ENCODE results near the gene KCNQ1.
A peak's percentile ranks its signal among the peaks of the same experiment; 100 is the strongest.

Gene KCNQ1

GRCh38 chr11:2538951-2539350 is 94.1 kb downstream of the KCNQ1 start:
- H3K27ac ChIP-seq, result no peak overlapping the region
- peaks cover 0 to 47% (median 8%) of the 10 kb centered on the region in 11 experiments; a peak in 9 of 22 replicates for H4K20me1 ChIP-seq
- no peaks in the 10 kb centered on the region for H3K9me3 ChIP-seq (replicated peaks in 1 of 11)
- peaks cover 0 to 16% (median 0%) of the 10 kb centered on the region in 11 experiments; a peak in 3 of 22 replicates for H3K27me3 ChIP-seq
- peaks cover 36 to 64% (median 60%) of the 10 kb centered on the region in 10 experiments for H3K4me1 ChIP-seq
- H3K4me3 ChIP-seq, result no peak overlapping the region
- peak overlapping the region in 2 of 11 experiments; percentile 63 to 64; a peak in 3 of 22 replicates for H3K4me2 ChIP-seq
- no peak overlapping the region for H3K9ac ChIP-seq
- no peak for TF ChIP-seq Cebpa-rat (IDR thresholded peaks at IDR 0.05)
- H3K36me3 ChIP-seq, result peaks cover 0 to 4% (median 0%) of the 10 kb centered on the region in 11 experiments; a peak in 1 of 22 replicates

GRCh38 chr11:2539371-2540222 is 94.8 kb downstream of the KCNQ1 start:
- 0 out of 22 replicates have a peak overlapping the region, but pooled peaks of 1 of the 11 experiments have one; percentile 14 for H3K9ac ChIP-seq

GRCh38 chr11:2540223-2540991 is 95.6 kb downstream of the KCNQ1 start:
- Histone ChIP-seq H3K27me3 (peaks cover 0 to 9% (median 0%) of the 10 kb centered on the region in 11 experiments; a peak in 3 of 22 replicates), H4K20me1 (peaks cover 0 to 33% (median 0%) of the 10 kb centered on the region in 11 experiments; a peak in 6 of 22 replicates), H3K4me2 (peak overlapping the region in 8 of 11 experiments; percentile 16 to 64 (median 44); a peak in 12 of 22 replicates), H3K9me3 (replicated peaks in 1 of 11) (no peaks in the 10 kb centered on the region), H3K4me1 (peaks cover 22 to 49% (median 46%) of the 10 kb centered on the region in 10 experiments), H3K27ac (no peak overlapping the region), H3K9ac (0 out of 22 replicates have a peak overlapping the region, but pooled peaks of 1 of the 11 experiments have one; percentile 14), H3K4me3 (no peak overlapping the region), H3K36me3 (peaks cover 0 to 4% (median 0%) of the 10 kb centered on the region in 11 experiments; a peak in 1 of 22 replicates)
- TF ChIP-seq Cebpa-rat (IDR thresholded peaks at IDR 0.05), result no peak

More at GRCh38 chr11:2539371-2540222, 94.8 kb downstream of the KCNQ1 start:
- Histone ChIP-seq H3K27me3 (peaks cover 0 to 16% (median 0%) of the 10 kb centered on the region in 11 experiments; a peak in 3 of 22 replicates), H4K20me1 (peaks cover 0 to 41% (median 4%) of the 10 kb centered on the region in 11 experiments; a peak in 8 of 22 replicates), H3K27ac (no peak overlapping the region), H3K9me3 (replicated peaks in 1 of 11) (no peaks in the 10 kb centered on the region), H3K4me3 (no peak overlapping the region), H3K4me2 (peak overlapping the region in 8 of 11 experiments; percentile 16 to 64 (median 44); a peak in 12 of 22 replicates), H3K36me3 (peaks cover 0 to 4% (median 0%) of the 10 kb centered on the region in 11 experiments; a peak in 1 of 22 replicates), H3K4me1 (peaks cover 30 to 57% (median 54%) of the 10 kb centered on the region in 10 experiments)
- TF ChIP-seq Cebpa-rat (IDR thresholded peaks at IDR 0.05), result no peak

GRCh38 chr11:2540992-2541680 is 96.3 kb downstream of the KCNQ1 start:
- Histone ChIP-seq H3K27ac (no peak overlapping the region), H3K9me3 (replicated peaks in 1 of 11) (no peaks in the 10 kb centered on the region), H3K36me3 (peaks cover 0 to 4% (median 0%) of the 10 kb centered on the region in 11 experiments; a peak in 1 of 22 replicates), H3K4me3 (no peak overlapping the region), H3K4me1 (peaks cover 15 to 42% (median 38%) of the 10 kb centered on the region in 10 experiments), H3K4me2 (no peak overlapping the region; a peak in 2 of 22 replicates), H3K27me3 (0 out of 22 replicates have a peak, but pooled peaks cover 0 to 2% (median 0%) of the 10 kb centered on the region in 11 experiments), H3K9ac (no peak overlapping the region), H4K20me1 (peaks cover 0 to 26% (median 0%) of the 10 kb centered on the region in 11 experiments; a peak in 6 of 22 replicates)
- TF ChIP-seq Cebpa-rat (IDR thresholded peaks at IDR 0.05), result no peak

GRCh38 chr11:2541881-2542361 is 97.1 kb downstream of the KCNQ1 start:
- no peak overlapping the region for H3K9ac ChIP-seq
- H3K36me3 ChIP-seq, result peaks cover 0 to 4% (median 0%) of the 10 kb centered on the region in 11 experiments; a peak in 1 of 22 replicates
- no peaks in the 10 kb centered on the region for H3K27me3 ChIP-seq
- H3K27ac ChIP-seq, result no peak overlapping the region
- no peak for TF ChIP-seq Cebpa-rat (IDR thresholded peaks at IDR 0.05)
- peak overlapping the region in 9 of 11 experiments; percentile 17 to 49 (median 40); a peak in 17 of 22 replicates for H3K4me2 ChIP-seq
- H3K4me1 ChIP-seq, result peaks cover 10 to 37% (median 33%) of the 10 kb centered on the region in 10 experiments; a peak in 17 of 20 replicates
- H3K9me3 ChIP-seq (replicated peaks in 1 of 11), result no peaks in the 10 kb centered on the region
- peaks cover 0 to 26% (median 0%) of the 10 kb centered on the region in 11 experiments; a peak in 6 of 22 replicates for H4K20me1 ChIP-seq
- no peak overlapping the region for H3K4me3 ChIP-seq

- TF ChIP-seq Cebpa-rat (IDR thresholded peaks at IDR 0.05), result no peak
- peaks cover 0 to 4% (median 0%) of the 10 kb centered on the region in 11 experiments; a peak in 1 of 22 replicates for H3K36me3 ChIP-seq
- no peak overlapping the region for H3K4me3 ChIP-seq
- peaks cover 0 to 26% (median 0%) of the 10 kb centered on the region in 11 experiments; a peak in 6 of 22 replicates for H4K20me1 ChIP-seq
- no peaks in the 10 kb centered on the region for H3K9me3 ChIP-seq (replicated peaks in 1 of 11)
- H3K4me1 ChIP-seq, result peaks cover 10 to 37% (median 33%) of the 10 kb centered on the region in 10 experiments; a peak in 17 of 20 replicates
- H3K27ac ChIP-seq, result no peak overlapping the region
- H3K9ac ChIP-seq, result no peak overlapping the region
- peak overlapping the region in 9 of 11 experiments; percentile 17 to 49 (median 40); a peak in 17 of 22 replicates for H3K4me2 ChIP-seq
- no peaks in the 10 kb centered on the region for H3K27me3 ChIP-seq
These were observed 97.6 kb downstream of the KCNQ1 start for GRCh38 chr11:2542406-2542805.

GRCh38 chr11:2547806-2548205 is 103.0 kb downstream of the KCNQ1 start:
- H3K27me3 ChIP-seq, result no peaks in the 10 kb centered on the region

More at GRCh38 chr11:2547806-2548205, 103.0 kb downstream of the KCNQ1 start:
- Histone ChIP-seq H3K27ac (no peak overlapping the region), H3K9me3 (replicated peaks in 1 of 11) (peaks cover 18 to 30% (median 23%) of the 10 kb centered on the region in 11 experiments; a peak in 21 of 22 replicates), H3K4me3 (no peak overlapping the region), H3K36me3 (peaks cover 0 to 11% (median 0%) of the 10 kb centered on the region in 11 experiments; a peak in 1 of 22 replicates), H3K4me2 (0 out of 22 replicates have a peak overlapping the region, but pooled peaks of 2 of the 11 experiments have one; percentile 2 to 7), H3K9ac (no peak overlapping the region), H4K20me1 (peaks cover 0 to 12% (median 0%) of the 10 kb centered on the region in 11 experiments; a peak in 3 of 22 replicates), H3K4me1 (peaks cover 2 to 23% (median 8%) of the 10 kb centered on the region in 10 experiments; a peak in 17 of 20 replicates)
- TF ChIP-seq Cebpa-rat (IDR thresholded peaks at IDR 0.05), result no peak
